Stimulated activated naive CD8-positive, alpha-beta T cell treated with anti-CD3 and anti-CD28 coated beads, Interleukin-15, amount 100 ng/mL, for 72 hours (primary cell): ENCODE data around the gene KRT31.

Experiments used
- ATAC-seq: fragments of 150-1000 bp; cut with Tn5 transposase; 2 replicates; pipeline ENCODE4 v1.10.0; 2021; ENCODE audit warnings: mild to moderate bottlenecking, moderate library complexity
- DNase-seq, 2 donors: peaks; one replicate each; pipeline ENCODE4 v3.0.0; 2021 to 2022
- H3K27ac Mint-ChIP-seq, 2 donors: one replicate each; pipeline ENCODE4 v1.8.0; 2022; ENCODE audit warnings: mild to moderate bottlenecking in 2 of 2, mixed read lengths in 2 of 2, moderate library complexity in 2 of 2
- H3K27me3 Mint-ChIP-seq: one replicate; pipeline ENCODE4 v1.8.0; 2022; ENCODE audit warnings: mixed read lengths
- H3K4me1 Mint-ChIP-seq: one replicate; pipeline ENCODE4 v1.8.0; 2022; ENCODE audit warnings: mild to moderate bottlenecking, mixed read lengths
- H3K4me3 Mint-ChIP-seq, 2 donors: one replicate each; pipeline ENCODE4 v1.8.0; 2022; ENCODE audit warnings: mild to moderate bottlenecking in 2 of 2, mixed read lengths in 2 of 2, moderate library complexity in 1 of 2
- H3K9me3 Mint-ChIP-seq, 2 donors: one replicate each; pipeline ENCODE4 v1.8.0; 2022; ENCODE audit warnings: mixed read lengths in 2 of 2

The KRT31 gene

GRCh38 chr17:41345992-41346391, 51.4 kb downstream of the KRT31 start:
- H3K9me3 Mint-ChIP-seq, result peaks cover 8 to 11% of the 10 kb centered on the region in 2 donors
- H3K4me1 Mint-ChIP-seq, result peaks cover 17% of the 10 kb centered on the region
- H3K27me3 Mint-ChIP-seq, result no peaks in the 10 kb centered on the region
- DNase-seq, result no peak
- ATAC-seq, result no peak
- no peak overlapping the region for H3K4me3 Mint-ChIP-seq
- no peak overlapping the region for H3K27ac Mint-ChIP-seq
